GM21447 (cell line): ENCODE data around the gene IQGAP3.
"Not testable (repeated sequence)": the region's sequence is repeated elsewhere in the genome, so short reads cannot be mapped to it uniquely, and the experiment has no call there.

Experiments
- ATAC-seq: cut with Tn5 transposase; IDR thresholded peaks from one replicate; pipeline ENCODE4 v1.9.1; 2021; ENCODE audit not compliant: unreplicated experiment

Gene IQGAP3

GRCh38 chr1:156595016-156595415 lies 22.7 kb upstream of the IQGAP3 start:
- no peak for ATAC-seq

GRCh38 chr1:156594190-156594589 lies 21.8 kb upstream of the IQGAP3 start:
- no peak for ATAC-seq

GRCh38 chr1:156593661-156593989 lies 21.3 kb upstream of the IQGAP3 start:
- ATAC-seq = no peak

- no peak for ATAC-seq
These were observed 20.7 kb upstream of the IQGAP3 start for GRCh38 chr1:156592910-156593660.

- ATAC-seq = no peak
These were observed 20.0 kb upstream of the IQGAP3 start for GRCh38 chr1:156592158-156592909.

GRCh38 chr1:156591432-156592157 lies 19.2 kb upstream of the IQGAP3 start, which contains the start of gene NAXE:
TSS of gene NAXE (plus strand) at chr1:156591776. CDS start at chr1:156591805, 29 bp downstream.
- ATAC-seq = peak; percentile 84

GRCh38 chr1:156591181-156591431 lies 18.7 kb upstream of the IQGAP3 start:
- no peak for ATAC-seq

GRCh38 chr1:156590326-156591180 lies 18.2 kb upstream of the IQGAP3 start:
- ATAC-seq = no peak

GRCh38 chr1:156589546-156589945 lies 17.2 kb upstream of the IQGAP3 start:
- ATAC-seq = no peak

GRCh38 chr1:156587927-156588326 lies 15.6 kb upstream of the IQGAP3 start:
- not testable (repeated sequence) for ATAC-seq

- ATAC-seq = no peak
These were observed 14.6 kb upstream of the IQGAP3 start for GRCh38 chr1:156586892-156587477.

- no peak for ATAC-seq
These were observed 14.0 kb upstream of the IQGAP3 start for GRCh38 chr1:156586323-156586722.

GRCh38 chr1:156584813-156585212 lies 12.4 kb upstream of the IQGAP3 start:
- ATAC-seq = no peak

GRCh38 chr1:156583821-156584622 lies 11.7 kb upstream of the IQGAP3 start:
- ATAC-seq = no peak

- ATAC-seq = no peak
These were observed 10.1 kb upstream of the IQGAP3 start for GRCh38 chr1:156582388-156583017.

GRCh38 chr1:156581661-156582387 lies 9.5 kb upstream of the IQGAP3 start:
- ATAC-seq = no peak

- no peak for ATAC-seq
These were observed 7.1 kb upstream of the IQGAP3 start, which contains the start of gene TTC24 for GRCh38 chr1:156579472-156579871. TSS of gene TTC24 (plus strand) at chr1:156579723. CDS start at chr1:156581365, 1,642 bp downstream.

GRCh38 chr1:156578055-156578454 lies 5.7 kb upstream of the IQGAP3 start:
- no peak for ATAC-seq

- no peak for ATAC-seq
These were observed 5.2 kb upstream of the IQGAP3 start for GRCh38 chr1:156577550-156577949.
